OCI-LY7 (cell line): Measurements from ENCODE around the gene TMEM270.

Experiments used
- CTCF ChIP-seq: fragments of 200-600 bp; sonication (generic); conservative IDR thresholded peaks from 2 replicates; pipeline ENCODE4 v1.5.1; 2014; ENCODE audit warnings: mild to moderate bottlenecking, antibody characterized with exemption, low read length, moderate library complexity, mixed read lengths
- EZH2phosphoT487 ChIP-seq: fragments of 200-600 bp; sonication (generic); IDR thresholded peaks from 2 replicates; pipeline ENCODE4 v1.6.1; 2018; ENCODE audit warnings: low read depth, borderline replicate concordance, mild to moderate bottlenecking, mixed run types, antibody characterized with exemption, low read length, moderate library complexity, mixed read lengths

GRCh38 chr7:73887762-73888161 lies 26.8 kb downstream of the TMEM270 start:
- no peak for TF ChIP-seq CTCF
- TF ChIP-seq EZH2phosphoT487: no peak
